Measurements from ENCODE around the gene UBALD1. TPM values are rescaled to one million over a fixed set of nuclear protein-coding genes. Genes with fewer than 3 reads are reported as not detected.

UBALD1 gene
- total RNA-seq, 2 experiments from 2014 or later, result 15.9 to 19.3 TPM

- Mint-ChIP-seq H3K9me3 (no peaks in the 10 kb centered on the region), H3K27me3 (no peaks in the 10 kb centered on the region), H3K4me3 (no peak overlapping the region), H3K27ac (no peak overlapping the region), H3K4me1 (peaks cover 12% of the 10 kb centered on the region), H3K36me3 (ENCODE audit: low read depth) (no peaks in the 10 kb centered on the region)
- no peak for DNase-seq
- ChIA-PET POLR2A (no interaction called here), CTCF (no interaction called here)
Measured at GRCh38 chr16:4610011-4611005, 4.4 kb downstream of the UBALD1 start.

DNA sequence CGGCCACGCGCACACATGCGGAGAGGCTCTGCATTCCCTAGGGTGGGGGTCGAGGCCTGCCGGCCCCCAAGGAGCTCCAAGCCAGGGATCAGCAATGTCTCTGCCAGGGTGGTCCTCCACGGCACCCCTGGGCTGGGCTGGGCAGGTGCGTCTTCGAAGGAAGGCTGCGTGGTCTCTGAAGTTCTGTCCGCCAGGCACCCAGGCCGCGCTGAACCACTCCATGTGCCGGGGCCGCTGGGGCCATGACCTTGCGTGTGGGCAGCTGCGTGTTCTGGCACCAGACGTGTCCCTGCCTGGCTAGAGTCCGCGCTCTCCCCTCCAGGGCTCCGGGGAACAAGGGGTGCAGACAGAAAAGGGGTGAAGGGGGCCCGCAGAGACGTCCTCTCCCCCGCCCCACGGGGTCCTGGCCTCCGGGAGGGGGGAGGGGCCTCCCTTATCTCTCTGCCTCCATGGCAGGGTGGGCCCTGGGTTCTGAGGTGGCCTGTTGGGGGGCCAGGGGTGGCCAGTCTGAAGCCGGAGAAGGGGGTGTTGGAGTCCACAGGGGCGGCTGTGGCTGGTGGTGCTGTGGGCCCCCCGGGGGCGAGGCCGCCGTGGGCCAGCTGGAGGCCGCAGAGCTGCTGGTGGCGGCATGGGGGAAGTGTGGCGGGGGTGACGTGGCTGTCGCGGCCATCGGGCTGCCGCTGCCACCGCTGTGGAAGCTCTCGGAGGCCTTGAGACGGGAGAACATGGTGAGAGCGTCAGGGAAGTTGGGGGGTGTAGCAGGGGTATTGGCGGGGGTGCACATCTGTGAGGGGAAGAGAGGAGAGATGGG lies 5.3 kb downstream of the UBALD1 start:
- H3K9me3 Mint-ChIP-seq, result no peaks in the 10 kb centered on the region
- no peak for DNase-seq
- ChIA-PET POLR2A (no interaction called here), CTCF (no interaction called here)
- peaks cover 12% of the 10 kb centered on the region for H3K4me1 Mint-ChIP-seq
- H3K4me3 Mint-ChIP-seq, result no peak overlapping the region
- H3K36me3 Mint-ChIP-seq (ENCODE audit: low read depth), result no peaks in the 10 kb centered on the region
- H3K27me3 Mint-ChIP-seq, result no peaks in the 10 kb centered on the region
- H3K27ac Mint-ChIP-seq, result no peak overlapping the region

DNA sequence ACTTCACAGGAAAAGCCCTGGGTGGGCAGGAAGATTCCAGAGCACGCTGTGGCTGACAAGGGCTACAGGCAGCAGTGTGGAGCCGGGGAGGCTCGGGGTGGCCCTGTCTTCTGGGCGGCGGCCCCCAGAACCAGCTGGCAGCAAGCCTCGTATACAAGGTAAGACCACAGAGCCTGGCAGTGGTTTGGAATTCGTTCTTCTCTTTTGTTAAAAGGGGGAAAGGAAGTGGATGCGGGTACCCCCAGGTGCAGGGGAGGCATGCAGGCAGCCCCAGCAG lies 6.0 kb downstream of the UBALD1 start:
- Mint-ChIP-seq H3K4me3 (no peak overlapping the region), H3K27ac (no peak overlapping the region), H3K27me3 (no peaks in the 10 kb centered on the region), H3K4me1 (peaks cover 10% of the 10 kb centered on the region), H3K36me3 (ENCODE audit: low read depth) (no peaks in the 10 kb centered on the region), H3K9me3 (no peaks in the 10 kb centered on the region)
- no peak for DNase-seq
- POLR2A ChIA-PET, result no interaction called here
- CTCF ChIA-PET, result no interaction called here

GRCh38 chr16:4607841-4608703 lies 6.6 kb downstream of the UBALD1 start:
- ChIA-PET POLR2A (no interaction called here), CTCF (no interaction called here)
- no peak for DNase-seq
- H3K4me1 Mint-ChIP-seq, result peaks cover 4% of the 10 kb centered on the region
- H3K9me3 Mint-ChIP-seq, result no peaks in the 10 kb centered on the region
- no peaks in the 10 kb centered on the region for H3K36me3 Mint-ChIP-seq (ENCODE audit: low read depth)
- no peak overlapping the region for H3K4me3 Mint-ChIP-seq
- no peak overlapping the region for H3K27ac Mint-ChIP-seq
- no peaks in the 10 kb centered on the region for H3K27me3 Mint-ChIP-seq

DNA sequence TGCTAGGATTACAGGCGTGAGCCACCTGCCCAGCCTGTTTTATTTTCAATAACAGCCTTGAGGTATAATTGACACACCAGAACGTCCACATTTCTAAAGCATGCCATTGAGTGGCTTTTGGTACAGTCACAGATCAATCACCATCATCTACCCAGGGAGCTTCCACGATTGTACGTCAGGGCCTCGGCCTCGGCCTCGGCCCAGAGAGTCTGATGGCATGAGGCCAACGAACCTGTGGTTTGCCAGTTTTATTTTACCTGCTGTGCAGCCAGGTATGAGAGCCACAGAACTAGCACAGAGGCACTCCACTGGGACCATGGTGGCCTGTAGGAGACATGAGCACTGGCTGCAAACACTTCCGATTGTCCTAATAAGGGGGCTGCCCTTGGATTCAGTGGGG lies 8.3 kb downstream of the UBALD1 start:
- ChIA-PET POLR2A (no interaction called here), CTCF (no interaction called here)
- Mint-ChIP-seq H3K36me3 (ENCODE audit: low read depth) (no peaks in the 10 kb centered on the region), H3K27ac (no peak overlapping the region), H3K4me1 (no peaks in the 10 kb centered on the region), H3K27me3 (peaks cover 3% of the 10 kb centered on the region), H3K9me3 (no peaks in the 10 kb centered on the region), H3K4me3 (no peak overlapping the region)
- DNase-seq, result no peak

- H3K4me3 Mint-ChIP-seq, result no peak overlapping the region
- POLR2A ChIA-PET, result no interaction called here
- no peaks in the 10 kb centered on the region for H3K36me3 Mint-ChIP-seq (ENCODE audit: low read depth)
Measured at GRCh38 chr16:4604401-4604800, 10.3 kb downstream of the UBALD1 start.

DNA sequence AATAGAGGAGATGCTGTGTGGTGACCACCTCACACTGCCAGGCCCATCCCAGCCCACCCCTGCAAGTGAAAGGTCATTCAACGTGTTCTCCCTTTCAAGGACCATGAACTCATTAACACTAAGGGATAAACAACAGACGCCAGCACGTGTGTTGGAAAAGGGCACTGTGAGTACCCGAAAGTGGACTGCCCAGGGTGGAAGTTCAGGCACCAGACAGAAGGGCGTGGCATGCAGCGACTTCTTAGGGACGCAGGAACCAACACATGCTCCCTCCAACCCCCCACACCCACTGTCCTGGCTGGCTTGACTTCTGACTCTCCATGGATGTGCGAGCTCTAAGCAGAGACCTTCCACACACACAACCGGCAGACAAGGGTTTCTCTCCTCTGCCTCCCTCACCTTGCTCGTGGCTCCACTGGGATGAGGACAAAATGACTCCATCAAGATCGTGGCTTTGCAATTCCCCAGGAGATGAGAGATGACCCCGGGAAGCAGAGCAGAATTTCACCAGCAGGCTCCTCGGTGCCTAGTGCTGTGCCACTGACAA lies 11.0 kb downstream of the UBALD1 start:
- CTCF ChIA-PET, result no interaction called here

More at GRCh38 chr16:4604401-4604800, 10.3 kb downstream of the UBALD1 start:
- Mint-ChIP-seq H3K9me3 (no peaks in the 10 kb centered on the region), H3K4me1 (no peaks in the 10 kb centered on the region), H3K27ac (no peak overlapping the region), H3K27me3 (peaks cover 3% of the 10 kb centered on the region)
- CTCF ChIA-PET, result no interaction called here
- no peak for DNase-seq

DNA sequence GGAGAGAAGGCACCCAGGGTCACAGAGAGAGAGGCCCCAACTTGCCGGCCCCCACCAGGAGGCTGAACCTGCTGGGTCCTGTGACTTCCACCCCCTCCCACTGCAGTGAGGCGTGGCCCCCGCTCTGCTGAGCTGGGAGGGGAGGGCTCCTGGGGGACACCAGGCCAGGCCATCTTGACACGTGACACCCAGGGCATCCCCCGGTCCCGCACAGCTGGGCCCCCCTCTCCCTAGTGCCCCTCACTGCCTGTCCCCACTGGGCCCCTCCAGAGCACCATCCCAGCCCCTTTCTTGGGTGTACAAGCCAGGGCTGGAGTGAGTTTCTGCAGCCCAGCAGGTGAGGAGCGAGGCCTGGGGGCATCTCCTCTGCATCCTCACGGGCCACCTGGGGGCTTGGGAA lies 12.4 kb downstream of the UBALD1 start:
- CTCF ChIA-PET, result no interaction called here

More for the DNA sequence above, 11.0 kb downstream of the UBALD1 start:
- Mint-ChIP-seq H3K9me3 (no peaks in the 10 kb centered on the region), H3K4me3 (no peak overlapping the region), H3K27me3 (peaks cover 3% of the 10 kb centered on the region), H3K27ac (no peak overlapping the region), H3K4me1 (no peaks in the 10 kb centered on the region), H3K36me3 (ENCODE audit: low read depth) (no peaks in the 10 kb centered on the region)
- DNase-seq, result no peak
- POLR2A ChIA-PET, result no interaction called here

GRCh38 chr16:4601864-4602186 lies 12.9 kb downstream of the UBALD1 start:
- Mint-ChIP-seq H3K36me3 (ENCODE audit: low read depth) (no peaks in the 10 kb centered on the region), H3K4me1 (no peaks in the 10 kb centered on the region), H3K9me3 (no peaks in the 10 kb centered on the region), H3K27me3 (peaks cover 5% of the 10 kb centered on the region), H3K27ac (no peak overlapping the region), H3K4me3 (no peak overlapping the region)
- ChIA-PET CTCF (no interaction called here), POLR2A (no interaction called here)
- DNase-seq, result no peak

More for the DNA sequence above, 12.4 kb downstream of the UBALD1 start:
- Mint-ChIP-seq H3K9me3 (no peaks in the 10 kb centered on the region), H3K4me3 (no peak overlapping the region), H3K4me1 (no peaks in the 10 kb centered on the region), H3K27ac (no peak overlapping the region), H3K36me3 (ENCODE audit: low read depth) (no peaks in the 10 kb centered on the region), H3K27me3 (peaks cover 5% of the 10 kb centered on the region)
- POLR2A ChIA-PET, result no interaction called here
- DNase-seq, result no peak

DNA sequence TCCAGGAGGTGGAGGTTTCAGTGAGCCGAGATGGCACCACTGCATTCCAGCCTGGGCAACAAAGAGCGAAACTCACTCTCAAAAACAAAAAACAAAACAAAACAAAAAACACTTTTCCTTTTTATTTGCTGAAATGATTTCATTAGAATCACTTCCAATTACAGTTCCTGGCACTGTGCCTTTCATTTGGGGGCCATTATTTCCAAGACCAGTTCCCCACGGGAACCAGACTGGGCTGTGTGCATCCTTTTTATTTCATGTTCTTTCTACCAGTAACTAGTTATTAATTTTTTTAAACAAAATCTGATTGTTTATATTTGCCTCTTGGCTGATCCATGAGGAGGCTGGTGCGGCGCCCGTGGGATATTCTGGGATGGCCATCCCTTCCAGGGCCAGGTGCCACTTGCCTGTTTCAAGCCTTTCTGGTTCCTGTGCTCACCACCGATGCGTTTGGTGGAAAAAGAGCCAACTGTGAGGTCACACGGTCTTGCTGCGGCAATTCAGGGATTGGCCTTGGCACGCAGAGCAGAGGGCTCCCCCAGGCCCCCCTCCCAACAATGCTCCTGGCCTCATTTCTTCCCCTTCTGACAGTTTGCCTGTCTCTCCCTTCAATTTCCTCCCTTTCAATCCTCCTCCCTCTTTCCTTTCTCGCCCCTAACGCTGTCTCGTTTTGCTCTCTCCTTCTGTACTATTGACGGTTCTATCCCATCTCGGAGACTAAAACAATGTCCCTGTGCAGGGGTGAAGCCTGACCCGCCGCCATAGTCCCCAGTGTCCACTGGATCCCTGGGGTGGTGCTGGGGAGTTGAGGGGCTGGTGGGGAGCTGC lies 13.4 kb downstream of the UBALD1 start:
- no peak overlapping the region for H3K4me3 Mint-ChIP-seq
- ChIA-PET CTCF (no interaction called here), POLR2A (no interaction called here)
- no peak for DNase-seq
- H3K27me3 Mint-ChIP-seq, result peaks cover 5% of the 10 kb centered on the region
- H3K27ac Mint-ChIP-seq, result no peak overlapping the region
- H3K9me3 Mint-ChIP-seq, result no peaks in the 10 kb centered on the region
- no peaks in the 10 kb centered on the region for H3K4me1 Mint-ChIP-seq
- no peaks in the 10 kb centered on the region for H3K36me3 Mint-ChIP-seq (ENCODE audit: low read depth)

- no peak overlapping the region for H3K4me3 Mint-ChIP-seq
- no peaks in the 10 kb centered on the region for H3K9me3 Mint-ChIP-seq
- ChIA-PET POLR2A (no interaction called here), CTCF (interaction anchor here (1.2 kb wide), 1 partner anchor 25 kb away, joined by 3 read pairs; the partner anchor contains the start of gene MGRN1)
- DNase-seq, result no peak
- H3K4me1 Mint-ChIP-seq, result no peaks in the 10 kb centered on the region
- H3K36me3 Mint-ChIP-seq (ENCODE audit: low read depth), result no peaks in the 10 kb centered on the region
- no peak overlapping the region for H3K27ac Mint-ChIP-seq
- peaks cover 5% of the 10 kb centered on the region for H3K27me3 Mint-ChIP-seq
Measured at GRCh38 chr16:4599545-4599944, 15.1 kb downstream of the UBALD1 start.

DNA sequence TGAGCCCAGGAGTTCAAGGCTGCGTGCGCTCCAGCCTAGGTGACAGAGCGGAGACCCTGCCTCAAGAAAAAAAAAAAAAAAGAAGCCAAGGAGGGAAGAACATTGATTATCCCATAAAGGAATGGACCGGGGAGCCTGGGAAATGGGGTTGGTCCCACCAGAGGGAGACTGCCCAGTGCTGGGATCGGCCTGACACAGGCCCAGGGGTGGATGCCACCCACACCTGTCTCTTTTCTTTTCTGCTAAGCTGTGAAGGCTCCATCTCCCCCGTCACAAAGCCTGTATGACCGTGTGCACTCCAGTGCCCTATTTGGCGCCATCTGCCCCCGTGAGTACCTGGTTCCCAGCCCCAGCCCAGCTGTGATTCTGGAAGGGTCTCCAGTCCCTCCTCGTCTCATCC lies 15.7 kb downstream of the UBALD1 start:
- no peak for DNase-seq
- Mint-ChIP-seq H3K9me3 (no peaks in the 10 kb centered on the region), H3K4me1 (no peaks in the 10 kb centered on the region), H3K36me3 (ENCODE audit: low read depth) (no peaks in the 10 kb centered on the region), H3K4me3 (no peak overlapping the region), H3K27me3 (peaks cover 5% of the 10 kb centered on the region), H3K27ac (no peak overlapping the region)
- POLR2A ChIA-PET, result no interaction called here
- CTCF ChIA-PET, result interaction anchor here (0.7 to 1.2 kb wide), 2 partner anchors 25 to 1648 kb away, joined by 3 read pairs; partner anchors contain the start of gene MGRN1

Measured in activated CD4-positive, alpha-beta memory T cell treated with anti-CD3 and anti-CD28 coated beads, Interleukin-2, amount 10 ng/mL, durations not matched to agents 7 days and 5 days (primary cell).